ENCODE measurements around the gene RASGRP3. TPM values are rescaled to one million over a fixed set of nuclear protein-coding genes. Genes with fewer than 3 reads are reported as not detected.

RASGRP3 gene
- total and polyA plus RNA-seq, 12 donors: 14.9 to 77.4 (median 64.4) TPM

DNA sequence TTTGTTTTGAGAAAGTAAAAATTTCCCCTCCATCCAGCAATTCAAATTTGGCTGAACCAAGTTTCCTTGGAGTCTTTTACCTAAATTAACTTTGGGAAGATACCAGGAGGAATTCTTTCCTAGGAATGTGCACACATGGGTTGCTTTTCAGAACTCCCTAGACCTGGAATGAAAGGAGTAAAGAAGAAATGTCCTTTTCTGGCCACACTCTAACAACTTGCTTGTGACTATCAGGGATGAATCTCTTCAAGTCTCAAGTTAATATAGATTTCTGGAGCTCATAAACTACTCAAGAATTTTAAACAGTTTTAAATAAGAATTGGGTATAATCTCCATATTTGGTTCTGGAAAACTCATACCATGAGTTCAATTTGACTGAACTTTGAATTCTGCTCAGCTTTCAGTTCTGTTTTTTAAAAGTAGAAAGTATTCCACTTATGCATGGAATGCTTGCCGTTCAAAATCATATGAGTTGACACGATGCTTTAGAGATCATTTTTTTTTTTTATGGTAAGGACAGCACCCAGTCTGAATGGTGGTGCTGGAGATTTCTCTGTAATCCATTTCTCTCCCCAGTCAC lies 7.7 kb downstream of the RASGRP3 start:
- DNase-seq: no peak
- 16 to 27% methylated on average over 2 of the region's 2 CpGs for whole genome bisulfite sequencing, 2 donors
- Histone ChIP-seq H3K27me3 (no peaks in the 10 kb centered on the region), H3K4me3 (no peak overlapping the region), H3K36me3 (peaks cover 0 to 22% (median 0%) of the 10 kb centered on the region in 9 donors), H3K27ac (peak overlapping the region in 9 of 10 donors; percentile 5 to 91 (median 80)), H3K4me1 (peaks cover 7 to 79% (median 44%) of the 10 kb centered on the region in 9 donors), H3K9me3 (peaks cover 0 to 20% (median 10%) of the 10 kb centered on the region in 11 donors)
- intact Hi-C loops (cut with DNase I): no loop called here
- no peak for ATAC-seq
- TF ChIP-seq, protein P1, sequence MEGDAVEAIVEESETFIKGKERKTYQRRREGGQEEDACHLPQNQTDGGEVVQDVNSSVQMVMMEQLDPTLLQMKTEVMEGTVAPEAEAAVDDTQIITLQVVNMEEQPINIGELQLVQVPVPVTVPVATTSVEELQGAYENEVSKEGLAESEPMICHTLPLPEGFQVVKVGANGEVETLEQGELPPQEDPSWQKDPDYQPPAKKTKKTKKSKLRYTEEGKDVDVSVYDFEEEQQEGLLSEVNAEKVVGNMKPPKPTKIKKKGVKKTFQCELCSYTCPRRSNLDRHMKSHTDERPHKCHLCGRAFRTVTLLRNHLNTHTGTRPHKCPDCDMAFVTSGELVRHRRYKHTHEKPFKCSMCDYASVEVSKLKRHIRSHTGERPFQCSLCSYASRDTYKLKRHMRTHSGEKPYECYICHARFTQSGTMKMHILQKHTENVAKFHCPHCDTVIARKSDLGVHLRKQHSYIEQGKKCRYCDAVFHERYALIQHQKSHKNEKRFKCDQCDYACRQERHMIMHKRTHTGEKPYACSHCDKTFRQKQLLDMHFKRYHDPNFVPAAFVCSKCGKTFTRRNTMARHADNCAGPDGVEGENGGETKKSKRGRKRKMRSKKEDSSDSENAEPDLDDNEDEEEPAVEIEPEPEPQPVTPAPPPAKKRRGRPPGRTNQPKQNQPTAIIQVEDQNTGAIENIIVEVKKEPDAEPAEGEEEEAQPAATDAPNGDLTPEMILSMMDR (IDR thresholded peaks at IDR 0.05): no peak

DNA sequence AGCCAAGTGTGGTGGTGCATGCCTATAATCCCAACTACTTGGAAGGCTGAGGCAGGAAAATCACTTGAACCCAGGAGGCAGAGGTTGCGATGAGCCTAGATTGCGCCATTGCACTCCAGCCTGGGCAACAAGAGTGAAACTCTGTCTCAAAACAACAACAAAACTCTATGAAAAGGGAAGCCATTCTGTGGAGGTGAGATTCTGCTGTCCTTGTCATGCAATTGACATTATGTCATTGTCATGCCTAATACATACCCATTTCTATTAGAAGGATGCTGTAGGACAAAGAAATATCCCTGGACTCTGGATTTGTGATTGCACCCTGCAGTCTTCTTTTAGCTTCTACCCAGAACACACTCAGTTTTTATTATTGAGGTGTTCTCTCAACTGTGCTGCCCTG lies 8.6 kb downstream of the RASGRP3 start:
- H3K4me3 ChIP-seq: no peak overlapping the region
- ATAC-seq (no peak), DNase-seq (no peak)
- TF ChIP-seq, protein P1 (IDR thresholded peaks at IDR 0.05): no peak
- no peaks in the 10 kb centered on the region for H3K27me3 ChIP-seq
- H3K4me1 ChIP-seq: peaks cover 8 to 79% (median 44%) of the 10 kb centered on the region in 9 donors
- H3K36me3 ChIP-seq: peaks cover 0 to 22% (median 0%) of the 10 kb centered on the region in 9 donors
- intact Hi-C loops (cut with DNase I): loop anchor here in 1 of 10 donors (5.0 kb wide), 1 partner anchor 37 kb away; no protein-coding TSS in a partner anchor
- WGBS, 2 donors: 92 to 98% methylated on average over 2 of the region's 2 CpGs
- H3K9me3 ChIP-seq: peaks cover 0 to 20% (median 10%) of the 10 kb centered on the region in 11 donors
- peak overlapping the region in 7 of 10 donors; percentile 49 to 91 (median 86) for H3K27ac ChIP-seq

DNA sequence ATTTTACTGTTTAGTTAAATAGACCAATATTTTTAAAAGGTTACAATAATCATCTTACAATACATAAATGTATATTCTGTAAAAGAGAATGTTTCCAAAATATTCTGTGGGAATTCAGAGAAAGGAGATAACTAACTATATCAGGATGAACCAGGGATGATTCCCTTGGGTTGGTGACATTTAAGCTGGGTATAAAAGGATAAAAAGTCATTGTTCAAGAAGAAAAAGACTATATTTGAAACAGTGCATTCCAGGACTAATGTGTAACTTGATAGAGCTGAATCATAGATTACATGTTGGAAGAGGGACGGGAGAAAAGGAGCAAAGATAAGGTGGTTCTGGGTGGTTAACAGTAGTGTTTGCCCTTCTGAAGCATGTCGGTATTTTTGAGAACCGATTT lies 10.1 kb downstream of the RASGRP3 start:
- H3K9me3 ChIP-seq: peaks cover 0 to 20% (median 10%) of the 10 kb centered on the region in 11 donors
- TF ChIP-seq, protein P1 (IDR thresholded peaks at IDR 0.05): no peak
- intact Hi-C loops (cut with DNase I): loop anchor here in 1 of 10 donors (5.0 kb wide), 1 partner anchor 36 kb away; no protein-coding TSS in a partner anchor
- H3K36me3 ChIP-seq: peaks cover 0 to 16% (median 0%) of the 10 kb centered on the region in 9 donors
- no peak overlapping the region for H3K27ac ChIP-seq
- no peak overlapping the region for H3K4me3 ChIP-seq
- WGBS, 2 donors: 94 to 96% methylated on average over 3 of the region's 3 CpGs
- no peaks in the 10 kb centered on the region for H3K27me3 ChIP-seq
- peaks cover 13 to 77% (median 46%) of the 10 kb centered on the region in 9 donors for H3K4me1 ChIP-seq
- ATAC-seq: no peak
- no peak for DNase-seq

DNA sequence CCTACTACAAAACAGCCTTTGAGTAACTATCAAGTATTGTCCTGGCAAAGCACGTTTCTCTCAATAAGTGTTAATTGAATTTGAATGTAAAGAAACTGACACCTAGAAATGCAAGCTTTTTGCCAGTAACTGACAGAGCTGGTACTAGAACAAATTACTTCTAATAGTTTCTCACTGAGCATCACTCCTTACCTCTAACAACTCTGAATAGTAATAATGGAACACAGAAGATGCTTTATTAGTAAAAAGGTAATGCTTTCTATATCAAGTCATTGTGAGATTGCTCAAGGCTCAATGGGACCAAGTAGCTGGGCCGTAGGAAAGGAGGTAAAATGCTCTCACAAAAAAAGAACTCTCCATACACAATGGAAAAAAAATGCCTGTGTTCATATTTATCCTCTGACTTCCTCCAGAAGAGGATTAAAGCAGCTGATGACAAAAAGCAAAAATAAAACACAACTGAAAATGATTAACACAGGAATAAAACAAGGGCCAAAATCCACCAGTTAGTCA lies 11.8 kb downstream of the RASGRP3 start:
- intact Hi-C loops (cut with DNase I): loop anchor here in 1 of 10 donors (5.0 kb wide), 1 partner anchor 34 kb away; no protein-coding TSS in a partner anchor
- peaks cover 0 to 14% (median 0%) of the 10 kb centered on the region in 9 donors for H3K36me3 ChIP-seq
- DNase-seq (no peak), ATAC-seq (no peak)
- TF ChIP-seq, protein P1 (IDR thresholded peaks at IDR 0.05): no peak
- no peak overlapping the region for H3K27ac ChIP-seq
- 60 to 66% methylated on average over 2 of the region's 2 CpGs for WGBS, 2 donors
- peaks cover 0 to 20% (median 10%) of the 10 kb centered on the region in 11 donors for H3K9me3 ChIP-seq
- no peaks in the 10 kb centered on the region for H3K27me3 ChIP-seq
- H3K4me1 ChIP-seq: peaks cover 13 to 75% (median 53%) of the 10 kb centered on the region in 9 donors
- H3K4me3 ChIP-seq: no peak overlapping the region

Data from heart right ventricle (tissue), 16 donors.